Measurements from ENCODE around the gene DPP6.
"Not testable (repeated sequence)": the region's sequence is repeated elsewhere in the genome, so short reads cannot be mapped to it uniquely, and the experiment has no call there.

Gene DPP6

GRCh38 chr7:154148791-154149516 lies 96.8 kb downstream of the DPP6 start:
- DNase-seq (ENCODE audit: low read depth) = not testable (repeated sequence)

GRCh38 chr7:154150656-154151055 lies 98.5 kb downstream of the DPP6 start:
- DNase-seq (ENCODE audit: low read depth) = not testable (repeated sequence)

- not testable (repeated sequence) for DNase-seq (ENCODE audit: low read depth)
Observed at GRCh38 chr7:154151306-154151705, 99.1 kb downstream of the DPP6 start.

- not testable (repeated sequence) for DNase-seq (ENCODE audit: low read depth)
Observed at GRCh38 chr7:154155928-154156327, 103.7 kb downstream of the DPP6 start.

- not testable (repeated sequence) for DNase-seq (ENCODE audit: low read depth)
Observed at GRCh38 chr7:154162921-154163320, 110.7 kb downstream of the DPP6 start.

GRCh38 chr7:154163642-154164041 lies 111.4 kb downstream of the DPP6 start:
- DNase-seq (ENCODE audit: low read depth) = not testable (repeated sequence)

GRCh38 chr7:154167051-154167450 lies 114.9 kb downstream of the DPP6 start:
- DNase-seq (ENCODE audit: low read depth) = no peak

GRCh38 chr7:154167807-154168206 lies 115.6 kb downstream of the DPP6 start:
- DNase-seq (ENCODE audit: low read depth) = no peak

- no peak for DNase-seq (ENCODE audit: low read depth)
Observed at GRCh38 chr7:154171422-154171821, 119.2 kb downstream of the DPP6 start.

- no peak for DNase-seq (ENCODE audit: low read depth)
Observed at GRCh38 chr7:154172236-154172635, 120.0 kb downstream of the DPP6 start.

GRCh38 chr7:154177584-154177983 lies 125.4 kb downstream of the DPP6 start:
- DNase-seq (ENCODE audit: low read depth) = no peak

- DNase-seq (ENCODE audit: low read depth) = no peak
Observed at GRCh38 chr7:154178895-154179294, 126.7 kb downstream of the DPP6 start.

- no peak for DNase-seq (ENCODE audit: low read depth)
Observed at GRCh38 chr7:154183482-154183881, 131.3 kb downstream of the DPP6 start.

- DNase-seq (ENCODE audit: low read depth) = no peak
Observed at GRCh38 chr7:154183946-154184345, 131.7 kb downstream of the DPP6 start.

GRCh38 chr7:154186811-154187210 lies 134.6 kb downstream of the DPP6 start:
- DNase-seq (ENCODE audit: low read depth) = no peak

GRCh38 chr7:154188330-154188729 lies 136.1 kb downstream of the DPP6 start:
- no peak for DNase-seq (ENCODE audit: low read depth)

GRCh38 chr7:154195266-154195665 lies 143.1 kb downstream of the DPP6 start:
- DNase-seq (ENCODE audit: low read depth) = no peak

GRCh38 chr7:154198481-154198880 lies 146.3 kb downstream of the DPP6 start:
- no peak for DNase-seq (ENCODE audit: low read depth)

GRCh38 chr7:154200241-154200640 lies 148.0 kb downstream of the DPP6 start:
- DNase-seq (ENCODE audit: low read depth) = no peak

GRCh38 chr7:154202002-154202401 lies 149.8 kb downstream of the DPP6 start:
- no peak for DNase-seq (ENCODE audit: low read depth)

GRCh38 chr7:154204046-154204445 lies 151.8 kb downstream of the DPP6 start:
- DNase-seq (ENCODE audit: low read depth) = no peak

GRCh38 chr7:154212861-154213260 lies 160.7 kb downstream of the DPP6 start:
- no peak for DNase-seq (ENCODE audit: low read depth)

GRCh38 chr7:154217688-154218340 lies 165.6 kb downstream of the DPP6 start:
- DNase-seq (ENCODE audit: low read depth) = no peak

- no peak for DNase-seq (ENCODE audit: low read depth)
Observed at GRCh38 chr7:154231732-154232131, 179.5 kb downstream of the DPP6 start.

Data from non-pigmented ciliary epithelial cell (primary cell).